ENCODE results near the gene WFIKKN2. TPM values are rescaled to one million over a fixed set of nuclear protein-coding genes. Genes with fewer than 3 reads are reported as not detected.
A peak's percentile ranks its signal among the peaks of the same experiment; 100 is the strongest.

Gene WFIKKN2
- total and polyA plus RNA-seq, 2 of the 13 experiments (the other 11 are each of a cell fraction or from before 2014, with no cell fraction given): not detected

GRCh38 chr17:50884439-50885311 lies 49.3 kb downstream of the WFIKKN2 start (continued):
- no peak for TF ChIP-seq ZBTB43 (CRISPR knock-in tag; conservative IDR thresholded peaks at IDR 0.05)
- no peak for TF ChIP-seq FOXC1 (CRISPR knock-in tag; IDR thresholded peaks at IDR 0.05; ENCODE audit: borderline replicate concordance)
- TF ChIP-seq MXD4 (CRISPR knock-in tag; IDR thresholded peaks at IDR 0.05): peak; percentile 71; the same call in 1 of the 2 replicates
- peak; percentile 45; the same call in 1 of the 2 replicates for TF ChIP-seq FOXK2 (IDR thresholded peaks at IDR 0.05)
- no peak for TF ChIP-seq CCAR2 (optimal IDR thresholded peaks at IDR 0.05; ENCODE audit: low read depth, low read length)
- TF ChIP-seq TOE1 (CRISPR knock-in tag; IDR thresholded peaks at IDR 0.05): no peak
- TF ChIP-seq TAF15 (IDR thresholded peaks at IDR 0.05; ENCODE audit: low read depth, low read length, poor library complexity, severe bottlenecking): no peak
- TF ChIP-seq, protein P1, sequence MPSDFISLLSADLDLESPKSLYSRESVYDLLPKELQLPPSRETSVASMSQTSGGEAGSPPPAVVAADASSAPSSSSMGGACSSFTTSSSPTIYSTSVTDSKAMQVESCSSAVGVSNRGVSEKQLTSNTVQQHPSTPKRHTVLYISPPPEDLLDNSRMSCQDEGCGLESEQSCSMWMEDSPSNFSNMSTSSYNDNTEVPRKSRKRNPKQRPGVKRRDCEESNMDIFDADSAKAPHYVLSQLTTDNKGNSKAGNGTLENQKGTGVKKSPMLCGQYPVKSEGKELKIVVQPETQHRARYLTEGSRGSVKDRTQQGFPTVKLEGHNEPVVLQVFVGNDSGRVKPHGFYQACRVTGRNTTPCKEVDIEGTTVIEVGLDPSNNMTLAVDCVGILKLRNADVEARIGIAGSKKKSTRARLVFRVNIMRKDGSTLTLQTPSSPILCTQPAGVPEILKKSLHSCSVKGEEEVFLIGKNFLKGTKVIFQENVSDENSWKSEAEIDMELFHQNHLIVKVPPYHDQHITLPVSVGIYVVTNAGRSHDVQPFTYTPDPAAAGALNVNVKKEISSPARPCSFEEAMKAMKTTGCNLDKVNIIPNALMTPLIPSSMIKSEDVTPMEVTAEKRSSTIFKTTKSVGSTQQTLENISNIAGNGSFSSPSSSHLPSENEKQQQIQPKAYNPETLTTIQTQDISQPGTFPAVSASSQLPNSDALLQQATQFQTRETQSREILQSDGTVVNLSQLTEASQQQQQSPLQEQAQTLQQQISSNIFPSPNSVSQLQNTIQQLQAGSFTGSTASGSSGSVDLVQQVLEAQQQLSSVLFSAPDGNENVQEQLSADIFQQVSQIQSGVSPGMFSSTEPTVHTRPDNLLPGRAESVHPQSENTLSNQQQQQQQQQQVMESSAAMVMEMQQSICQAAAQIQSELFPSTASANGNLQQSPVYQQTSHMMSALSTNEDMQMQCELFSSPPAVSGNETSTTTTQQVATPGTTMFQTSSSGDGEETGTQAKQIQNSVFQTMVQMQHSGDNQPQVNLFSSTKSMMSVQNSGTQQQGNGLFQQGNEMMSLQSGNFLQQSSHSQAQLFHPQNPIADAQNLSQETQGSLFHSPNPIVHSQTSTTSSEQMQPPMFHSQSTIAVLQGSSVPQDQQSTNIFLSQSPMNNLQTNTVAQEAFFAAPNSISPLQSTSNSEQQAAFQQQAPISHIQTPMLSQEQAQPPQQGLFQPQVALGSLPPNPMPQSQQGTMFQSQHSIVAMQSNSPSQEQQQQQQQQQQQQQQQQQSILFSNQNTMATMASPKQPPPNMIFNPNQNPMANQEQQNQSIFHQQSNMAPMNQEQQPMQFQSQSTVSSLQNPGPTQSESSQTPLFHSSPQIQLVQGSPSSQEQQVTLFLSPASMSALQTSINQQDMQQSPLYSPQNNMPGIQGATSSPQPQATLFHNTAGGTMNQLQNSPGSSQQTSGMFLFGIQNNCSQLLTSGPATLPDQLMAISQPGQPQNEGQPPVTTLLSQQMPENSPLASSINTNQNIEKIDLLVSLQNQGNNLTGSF (CRISPR knock-in tag; IDR thresholded peaks at IDR 0.05): peak; percentile 58; the same call in 1 of the 2 replicates
- TF ChIP-seq ZNF260 (CRISPR knock-in tag; IDR thresholded peaks at IDR 0.05; ENCODE audit: borderline replicate concordance, low read depth): no peak
- TF ChIP-seq ZNF710 (CRISPR knock-in tag; IDR thresholded peaks at IDR 0.05; ENCODE audit: borderline replicate concordance): peak; percentile 91; the same call in 1 of the 2 replicates
- TF ChIP-seq PRDM15 (CRISPR knock-in tag; IDR thresholded peaks at IDR 0.05): no peak; the same call in 1 of the 2 replicates
- no peak for TF ChIP-seq ZNF383 (CRISPR knock-in tag; IDR thresholded peaks at IDR 0.05; ENCODE audit: borderline replicate concordance)
- TF ChIP-seq ZNF33A (CRISPR knock-in tag; IDR thresholded peaks at IDR 0.05; ENCODE audit: borderline replicate concordance): no peak
- no peak for TF ChIP-seq KDM5A (IDR thresholded peaks at IDR 0.05; ENCODE audit: borderline replicate concordance, low read length)
- TF ChIP-seq ZNF17 (CRISPR knock-in tag; IDR thresholded peaks at IDR 0.05): no peak
- no peak for TF ChIP-seq RAD51 (IDR thresholded peaks at IDR 0.05; ENCODE audit: borderline replicate concordance)
